ENCODE data around the gene DLST.

Gene DLST

GRCh38 chr14:74952697-74953484, 71.2 kb downstream of the DLST start:
- H3K27ac ChIP-seq = no peak overlapping the region
- TF ChIP-seq CTCF (IDR thresholded peaks at IDR 0.05) (no peak), ZFX (IDR thresholded peaks at IDR 0.05; ENCODE audit: borderline replicate concordance) (no peak)
